ENCODE results near the gene DIPK1C.

DIPK1C gene

GRCh38 chr18:74418023-74418422, 39.1 kb downstream of the DIPK1C start:
- DNase-seq (ENCODE audit: low spot score): no peak

- no peak for DNase-seq (ENCODE audit: low spot score)
These were observed 41.0 kb downstream of the DIPK1C start for GRCh38 chr18:74416124-74416523.

GRCh38 chr18:74414953-74415515, 42.1 kb downstream of the DIPK1C start:
- DNase-seq (ENCODE audit: low spot score): no peak

GRCh38 chr18:74413836-74414235, 43.3 kb downstream of the DIPK1C start:
- DNase-seq (ENCODE audit: low spot score): no peak

- no peak for DNase-seq (ENCODE audit: low spot score)
These were observed 44.8 kb downstream of the DIPK1C start for GRCh38 chr18:74412116-74412880.

- no peak for DNase-seq (ENCODE audit: low spot score)
These were observed 45.6 kb downstream of the DIPK1C start for GRCh38 chr18:74411475-74411874.

GRCh38 chr18:74410441-74410992, 46.6 kb downstream of the DIPK1C start:
- no peak for DNase-seq (ENCODE audit: low spot score)

GRCh38 chr18:74407888-74408287, 49.2 kb downstream of the DIPK1C start:
- DNase-seq (ENCODE audit: low spot score): no peak

GRCh38 chr18:74402806-74403433, 54.2 kb downstream of the DIPK1C start:
- no peak for DNase-seq (ENCODE audit: low spot score)

- no peak for DNase-seq (ENCODE audit: low spot score)
These were observed 56.3 kb downstream of the DIPK1C start for GRCh38 chr18:74400813-74401212.

- DNase-seq (ENCODE audit: low spot score): no peak
These were observed 57.8 kb downstream of the DIPK1C start for GRCh38 chr18:74399091-74399887.

- no peak for DNase-seq (ENCODE audit: low spot score)
These were observed 59.5 kb downstream of the DIPK1C start for GRCh38 chr18:74397572-74397971.

- no peak for DNase-seq (ENCODE audit: low spot score)
These were observed 60.6 kb downstream of the DIPK1C start for GRCh38 chr18:74396171-74397169.

- DNase-seq (ENCODE audit: low spot score): no peak
These were observed 61.4 kb downstream of the DIPK1C start for GRCh38 chr18:74395648-74396154.

GRCh38 chr18:74395006-74395405, 62.1 kb downstream of the DIPK1C start:
- no peak for DNase-seq (ENCODE audit: low spot score)

- no peak for DNase-seq (ENCODE audit: low spot score)
These were observed 64.8 kb downstream of the DIPK1C start for GRCh38 chr18:74392323-74392722.

GRCh38 chr18:74390900-74391299, 66.2 kb downstream of the DIPK1C start:
- DNase-seq (ENCODE audit: low spot score): no peak

GRCh38 chr18:74389991-74390390, 67.1 kb downstream of the DIPK1C start:
- DNase-seq (ENCODE audit: low spot score): no peak

GRCh38 chr18:74389171-74389927, 67.8 kb downstream of the DIPK1C start:
- DNase-seq (ENCODE audit: low spot score): no peak

- no peak for DNase-seq (ENCODE audit: low spot score)
These were observed 68.9 kb downstream of the DIPK1C start for GRCh38 chr18:74388227-74388626.
